Activated T-cell treated with anti-CD3 and anti-CD28 coated beads, Interleukin-2, amount 50 U/mL, for 24 hours (primary cell): Measurements from ENCODE around the gene YBX3.
A peak's percentile ranks its signal among the peaks of the same experiment; 100 is the strongest.

ENCODE experiments used
- DNase-seq: peaks from one replicate; pipeline ENCODE4 v3.0.0-alpha.2; 2020
- H3K27ac Mint-ChIP-seq: 2 replicates; pipeline ENCODE4 v1.8.0; 2020; ENCODE audit warnings: mild to moderate bottlenecking, mixed read lengths
- H3K27me3 Mint-ChIP-seq: 2 replicates; pipeline ENCODE4 v1.8.0; 2020; ENCODE audit warnings: mixed read lengths
- H3K36me3 Mint-ChIP-seq: 2 replicates; pipeline ENCODE4 v1.8.0; 2020; ENCODE audit warnings: low read depth, mixed read lengths
- H3K4me1 Mint-ChIP-seq: 2 replicates; pipeline ENCODE4 v1.8.0; 2020; ENCODE audit warnings: low read depth, mixed read lengths
- H3K4me3 Mint-ChIP-seq: 2 replicates; pipeline ENCODE4 v1.8.0; 2020; ENCODE audit warnings: mild to moderate bottlenecking, moderate library complexity, mixed read lengths
- H3K9me3 Mint-ChIP-seq: 2 replicates; pipeline ENCODE4 v1.8.0; 2020; ENCODE audit warnings: mixed read lengths

YBX3 gene

DNA sequence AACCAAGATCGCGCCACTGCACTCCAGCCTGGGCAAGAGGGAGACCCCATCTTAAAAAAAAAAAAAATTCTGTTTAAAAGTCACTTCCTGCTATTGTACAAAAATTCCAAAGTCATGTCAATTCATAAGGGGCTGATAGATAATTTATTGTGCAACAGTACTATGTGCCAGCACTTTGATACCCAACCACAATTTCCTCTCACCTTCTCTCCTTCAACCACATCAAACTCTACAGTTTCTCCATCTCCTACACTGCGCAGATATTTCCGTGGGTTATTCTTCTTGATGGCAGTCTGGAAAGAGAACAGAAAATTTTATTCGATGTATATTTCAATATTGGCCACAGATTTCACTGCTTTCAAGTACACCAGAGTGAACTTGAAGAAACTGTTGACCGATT lies 7.6 kb downstream of the YBX3 start:
- Mint-ChIP-seq H3K36me3 (peaks cover 75% of the 10 kb centered on the region), H3K4me3 (no peak overlapping the region), H3K27ac (peak overlapping the region; percentile 9), H3K9me3 (no peaks in the 10 kb centered on the region), H3K4me1 (peaks cover 41% of the 10 kb centered on the region), H3K27me3 (peaks cover 32% of the 10 kb centered on the region)
- DNase-seq: no peak

- Mint-ChIP-seq H3K27ac (no peak overlapping the region), H3K27me3 (peaks cover 7% of the 10 kb centered on the region)
Observed at GRCh38 chr12:10709808-10710207, 13.3 kb downstream of the YBX3 start.

DNA sequence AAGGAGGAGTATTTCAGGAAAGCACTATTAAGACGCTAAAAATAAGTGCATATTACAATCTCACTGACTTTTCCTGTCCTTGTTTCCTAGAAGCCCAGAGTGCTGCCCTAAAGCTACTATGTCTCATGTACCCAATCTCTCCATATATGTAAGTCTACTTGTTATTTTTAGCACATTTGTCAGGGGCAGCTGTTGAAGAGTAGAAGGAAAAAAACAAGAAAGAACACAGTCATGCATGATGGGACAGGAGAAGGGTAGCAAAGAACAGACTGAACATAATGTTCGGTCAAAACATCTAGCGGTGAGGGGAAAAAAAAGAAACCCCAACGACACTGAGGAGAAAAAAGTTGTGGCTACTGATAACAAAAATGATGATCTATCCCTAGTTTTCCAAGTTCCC lies 14.3 kb downstream of the YBX3 start:
- H3K27ac Mint-ChIP-seq: no peak overlapping the region
- H3K4me1 Mint-ChIP-seq: no peaks in the 10 kb centered on the region
- no peak overlapping the region for H3K4me3 Mint-ChIP-seq
- H3K27me3 Mint-ChIP-seq: peaks cover 3% of the 10 kb centered on the region
- H3K36me3 Mint-ChIP-seq: peaks cover 85% of the 10 kb centered on the region
- DNase-seq: no peak
- H3K9me3 Mint-ChIP-seq: no peaks in the 10 kb centered on the region

More at GRCh38 chr12:10709808-10710207, 13.3 kb downstream of the YBX3 start:
- no peaks in the 10 kb centered on the region for H3K9me3 Mint-ChIP-seq
- no peak overlapping the region for H3K4me3 Mint-ChIP-seq
- DNase-seq: no peak
- H3K36me3 Mint-ChIP-seq: peaks cover 85% of the 10 kb centered on the region
- H3K4me1 Mint-ChIP-seq: no peaks in the 10 kb centered on the region

GRCh38 chr12:10705655-10706054 lies 17.5 kb downstream of the YBX3 start:
- Mint-ChIP-seq H3K27me3 (no peaks in the 10 kb centered on the region), H3K4me1 (peaks cover 14% of the 10 kb centered on the region), H3K4me3 (no peak overlapping the region), H3K27ac (no peak overlapping the region), H3K36me3 (peaks cover 86% of the 10 kb centered on the region), H3K9me3 (no peaks in the 10 kb centered on the region)
- no peak for DNase-seq

DNA sequence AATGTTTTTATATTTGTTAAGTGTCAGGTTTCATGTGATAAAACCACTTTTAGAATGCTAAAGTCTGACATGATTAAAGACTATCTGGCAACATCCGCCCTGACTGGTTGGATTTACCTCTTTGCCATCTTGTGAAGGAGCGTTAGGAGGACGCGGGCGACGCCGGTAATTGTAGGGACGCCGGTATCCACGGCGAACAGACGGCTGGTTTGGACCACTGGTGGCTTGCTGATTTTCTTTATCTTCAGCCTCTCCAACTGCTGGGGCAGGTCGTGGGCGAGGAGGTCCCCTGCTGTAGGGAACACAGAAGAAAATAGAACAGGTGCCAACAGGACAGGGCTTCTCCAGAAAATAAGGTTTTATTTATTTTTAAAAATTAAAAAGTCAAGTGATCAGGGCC lies 21.3 kb downstream of the YBX3 start:
- no peak overlapping the region for H3K4me3 Mint-ChIP-seq
- peaks cover 18% of the 10 kb centered on the region for H3K4me1 Mint-ChIP-seq
- no peaks in the 10 kb centered on the region for H3K9me3 Mint-ChIP-seq
- H3K36me3 Mint-ChIP-seq: peaks cover 88% of the 10 kb centered on the region
- peak overlapping the region; percentile 90 for H3K27ac Mint-ChIP-seq
- DNase-seq: no peak
- H3K27me3 Mint-ChIP-seq: no peaks in the 10 kb centered on the region

DNA sequence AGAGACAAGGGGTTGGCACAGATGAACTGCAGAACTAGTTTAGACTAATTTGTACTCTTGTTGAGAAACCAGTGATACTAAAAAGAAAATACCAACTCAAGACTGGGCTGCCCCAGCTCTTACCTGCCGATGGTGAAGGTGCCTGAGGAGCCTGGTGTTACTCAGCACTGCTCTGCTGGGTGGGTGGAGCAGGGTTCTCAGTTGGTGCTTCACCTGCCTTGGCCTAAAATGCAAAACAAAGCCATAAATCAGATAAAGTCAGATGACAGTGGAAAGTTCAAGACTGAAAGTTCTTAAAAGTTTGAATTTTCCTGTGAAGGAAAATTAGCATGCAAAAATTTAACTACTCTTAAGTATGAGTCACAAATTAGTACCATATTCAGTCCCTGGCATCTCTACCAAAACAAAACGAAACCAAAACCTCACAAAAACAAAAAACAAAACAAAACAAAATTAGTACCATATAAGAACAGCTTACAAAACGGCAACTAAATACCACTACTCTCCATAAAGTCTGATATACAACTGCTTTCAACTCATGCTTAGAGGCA lies 21.9 kb downstream of the YBX3 start:
- peak overlapping the region; percentile 90 for H3K27ac Mint-ChIP-seq
- peaks cover 87% of the 10 kb centered on the region for H3K36me3 Mint-ChIP-seq
- no peaks in the 10 kb centered on the region for H3K27me3 Mint-ChIP-seq
- H3K9me3 Mint-ChIP-seq: no peaks in the 10 kb centered on the region
- no peak overlapping the region for H3K4me3 Mint-ChIP-seq
- peaks cover 18% of the 10 kb centered on the region for H3K4me1 Mint-ChIP-seq
- peak; percentile 51 for DNase-seq

GRCh38 chr12:10700581-10700980 lies 22.5 kb downstream of the YBX3 start:
- no peaks in the 10 kb centered on the region for H3K27me3 Mint-ChIP-seq
- H3K4me3 Mint-ChIP-seq: no peak overlapping the region
- no peaks in the 10 kb centered on the region for H3K9me3 Mint-ChIP-seq
- H3K4me1 Mint-ChIP-seq: peaks cover 18% of the 10 kb centered on the region
- H3K36me3 Mint-ChIP-seq: peaks cover 84% of the 10 kb centered on the region
- no peak for DNase-seq
- peak overlapping the region; percentile 90 for H3K27ac Mint-ChIP-seq

DNA sequence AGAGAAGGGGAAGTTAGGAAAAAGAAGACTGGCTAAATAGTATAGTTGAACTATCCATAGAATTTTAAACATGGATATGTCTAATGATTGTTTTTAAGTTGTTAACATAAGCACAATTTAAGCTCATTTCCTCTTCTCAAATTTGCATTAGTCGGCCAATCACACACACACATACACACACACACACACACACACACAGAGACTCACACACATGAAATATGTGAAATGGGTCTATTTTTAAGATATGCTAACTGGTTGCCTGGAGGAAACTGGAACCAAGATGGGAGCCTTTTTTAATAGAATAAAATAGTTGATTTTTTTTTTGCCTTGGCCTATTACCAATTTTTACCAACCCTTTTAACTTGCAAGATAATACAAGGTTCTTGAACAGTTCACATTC lies 25.3 kb downstream of the YBX3 start:
- H3K27ac Mint-ChIP-seq: no peak overlapping the region
- H3K36me3 Mint-ChIP-seq: peaks cover 65% of the 10 kb centered on the region

GRCh38 chr12:10697156-10697555 lies 26.0 kb downstream of the YBX3 start:
- H3K27ac Mint-ChIP-seq: no peak overlapping the region
- H3K36me3 Mint-ChIP-seq: peaks cover 58% of the 10 kb centered on the region
- peaks cover 16% of the 10 kb centered on the region for H3K4me1 Mint-ChIP-seq
- no peak for DNase-seq
- no peaks in the 10 kb centered on the region for H3K27me3 Mint-ChIP-seq
- H3K4me3 Mint-ChIP-seq: no peak overlapping the region
- H3K9me3 Mint-ChIP-seq: no peaks in the 10 kb centered on the region

More for the DNA sequence above, 25.3 kb downstream of the YBX3 start:
- Mint-ChIP-seq H3K27me3 (no peaks in the 10 kb centered on the region), H3K9me3 (no peaks in the 10 kb centered on the region), H3K4me1 (peaks cover 18% of the 10 kb centered on the region), H3K4me3 (no peak overlapping the region)
- no peak for DNase-seq

GRCh38 chr12:10690906-10691305 lies 32.2 kb downstream of the YBX3 start:
- DNase-seq: no peak
- Mint-ChIP-seq H3K27ac (no peak overlapping the region), H3K9me3 (peaks cover 10% of the 10 kb centered on the region), H3K27me3 (peaks cover under 1% of the 10 kb centered on the region), H3K4me1 (no peaks in the 10 kb centered on the region), H3K36me3 (peaks cover 3% of the 10 kb centered on the region), H3K4me3 (no peak overlapping the region)

DNA sequence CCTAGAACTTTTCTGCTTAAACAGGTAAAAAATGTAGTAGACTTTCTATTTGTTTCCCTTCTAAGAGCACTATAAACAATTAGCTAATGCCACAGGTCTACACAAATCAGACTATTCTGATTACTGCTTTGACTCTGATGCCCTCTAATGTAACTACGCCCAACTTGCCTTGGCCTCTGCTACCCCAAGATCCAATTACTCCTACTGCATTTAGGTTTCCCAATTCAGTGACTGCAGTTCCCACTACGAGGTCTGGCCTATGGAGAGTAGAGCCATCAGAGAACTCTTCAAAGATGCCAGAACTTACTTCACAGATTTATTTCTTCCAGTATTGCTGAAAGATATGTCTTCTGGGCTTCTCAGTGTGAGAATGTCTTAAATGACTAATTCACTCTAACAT lies 34.0 kb downstream of the YBX3 start:
- H3K9me3 Mint-ChIP-seq: peaks cover 10% of the 10 kb centered on the region
- no peak overlapping the region for H3K27ac Mint-ChIP-seq
- H3K4me3 Mint-ChIP-seq: no peak overlapping the region
- H3K36me3 Mint-ChIP-seq: no peaks in the 10 kb centered on the region
- no peaks in the 10 kb centered on the region for H3K4me1 Mint-ChIP-seq
- peaks cover 7% of the 10 kb centered on the region for H3K27me3 Mint-ChIP-seq
- no peak for DNase-seq

DNA sequence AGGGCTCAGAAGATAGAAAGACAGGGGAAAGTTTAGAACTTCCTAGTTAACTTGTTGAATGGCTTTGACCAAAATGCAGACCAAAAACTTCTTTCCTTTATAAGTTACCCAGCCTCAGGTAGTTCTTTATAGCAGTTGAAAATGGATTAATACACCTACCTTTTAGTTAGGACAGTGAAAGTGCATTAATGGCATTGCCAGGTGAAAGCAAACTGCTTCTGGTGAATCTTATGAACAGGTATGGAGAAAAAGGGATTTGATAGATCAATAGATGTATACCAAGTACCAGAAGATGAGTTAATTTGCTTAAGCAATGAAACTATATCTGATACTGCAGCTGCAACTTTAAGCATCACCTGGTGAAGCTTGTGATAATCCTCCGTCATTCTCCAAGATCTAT lies 35.1 kb downstream of the YBX3 start:
- Mint-ChIP-seq H3K27me3 (peaks cover 7% of the 10 kb centered on the region), H3K36me3 (no peaks in the 10 kb centered on the region), H3K4me1 (no peaks in the 10 kb centered on the region), H3K4me3 (no peak overlapping the region), H3K27ac (no peak overlapping the region), H3K9me3 (peaks cover 10% of the 10 kb centered on the region)
- no peak for DNase-seq

GRCh38 chr12:10673659-10674384 lies 49.3 kb downstream of the YBX3 start, which contains the start of gene STYK1:
Gene STYK1 (minus strand): TSS chr12:10674052. CDS start chr12:10634618, 39,434 bp downstream.
- Mint-ChIP-seq H3K4me1 (peaks cover 32% of the 10 kb centered on the region), H3K27ac (peak within 1 kb of the TSS; percentile 59), H3K4me3 (peak within 1 kb of the TSS; percentile 72), H3K36me3 (no peaks in the 10 kb centered on the region), H3K27me3 (peaks cover 43% of the 10 kb centered on the region), H3K9me3 (no peaks in the 10 kb centered on the region)
- DNase-seq: peak; percentile 81

- Mint-ChIP-seq H3K36me3 (no peaks in the 10 kb centered on the region), H3K27ac (no peak overlapping the region), H3K4me1 (peaks cover 37% of the 10 kb centered on the region), H3K4me3 (peak overlapping the region; percentile 37), H3K27me3 (peaks cover 37% of the 10 kb centered on the region), H3K9me3 (no peaks in the 10 kb centered on the region)
- peak; percentile 31 for DNase-seq
Observed at GRCh38 chr12:10672231-10672868, 50.8 kb downstream of the YBX3 start.

DNA sequence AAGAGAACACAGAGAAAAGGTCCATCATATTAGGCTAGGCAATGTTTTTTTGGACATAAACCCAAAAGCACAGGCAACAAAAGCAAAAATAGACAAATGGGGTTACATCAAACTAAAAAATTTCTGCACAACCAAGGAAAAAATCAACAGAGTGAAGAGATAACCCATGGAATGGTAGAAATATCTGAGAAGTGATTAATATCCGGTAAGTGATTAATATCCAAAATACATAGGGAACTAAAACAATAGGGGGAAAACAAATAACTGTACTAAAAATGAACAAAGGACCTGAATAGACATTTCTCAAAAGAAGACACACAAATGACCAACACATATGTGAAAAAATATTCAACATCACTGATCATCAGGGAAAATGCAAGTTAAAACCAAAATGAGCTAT lies 53.6 kb downstream of the YBX3 start:
- peaks cover 15% of the 10 kb centered on the region for H3K27me3 Mint-ChIP-seq
- H3K27ac Mint-ChIP-seq: no peak overlapping the region

More for the DNA sequence above, 53.6 kb downstream of the YBX3 start:
- no peak for DNase-seq
- H3K4me1 Mint-ChIP-seq: peaks cover 30% of the 10 kb centered on the region
- no peak overlapping the region for H3K4me3 Mint-ChIP-seq
- no peaks in the 10 kb centered on the region for H3K9me3 Mint-ChIP-seq
- no peaks in the 10 kb centered on the region for H3K36me3 Mint-ChIP-seq
